Measurements from ENCODE around the gene METTL23.

Gene METTL23

GRCh38 chr17:76716146-76716838 lies 10.3 kb upstream of the METTL23 start:
- H3K36me3 ChIP-seq (ENCODE audit: control insufficient read depth, insufficient read depth, low read length), result peaks cover 21% of the 10 kb centered on the region
- H3K4me3 ChIP-seq (replicated peaks; ENCODE audit: low read depth, low read length), result no peak overlapping the region
- DNase-seq (ENCODE audit: extremely low read depth, insufficient read length), result no peak
- TF ChIP-seq CTCF (IDR thresholded peaks at IDR 0.05; ENCODE audit: insufficient read depth, low read length, poor library complexity, severe bottlenecking), result no peak
- no peaks in the 10 kb centered on the region for H3K27me3 ChIP-seq (replicated peaks; ENCODE audit: control insufficient read depth, insufficient read depth, low read length)

GRCh38 chr17:76716839-76717215 lies 9.8 kb upstream of the METTL23 start:
- no peaks in the 10 kb centered on the region for H3K27me3 ChIP-seq (replicated peaks; ENCODE audit: control insufficient read depth, insufficient read depth, low read length)
- peaks cover 26% of the 10 kb centered on the region for H3K36me3 ChIP-seq (ENCODE audit: control insufficient read depth, insufficient read depth, low read length)
- H3K4me3 ChIP-seq (replicated peaks; ENCODE audit: low read depth, low read length), result no peak overlapping the region
- TF ChIP-seq CTCF (IDR thresholded peaks at IDR 0.05; ENCODE audit: insufficient read depth, low read length, poor library complexity, severe bottlenecking), result no peak
- no peak for DNase-seq (ENCODE audit: extremely low read depth, insufficient read length)

- H3K36me3 ChIP-seq (ENCODE audit: control insufficient read depth, insufficient read depth, low read length), result peaks cover 32% of the 10 kb centered on the region
- no peak for DNase-seq (ENCODE audit: extremely low read depth, insufficient read length)
- TF ChIP-seq CTCF (IDR thresholded peaks at IDR 0.05; ENCODE audit: insufficient read depth, low read length, poor library complexity, severe bottlenecking), result no peak
These were observed 8.1 kb upstream of the METTL23 start for GRCh38 chr17:76718516-76718915.

GRCh38 chr17:76720211-76720610 lies 6.4 kb upstream of the METTL23 start:
- no peak for DNase-seq (ENCODE audit: extremely low read depth, insufficient read length)
- TF ChIP-seq CTCF (IDR thresholded peaks at IDR 0.05; ENCODE audit: insufficient read depth, low read length, poor library complexity, severe bottlenecking), result no peak
- Histone ChIP-seq H3K36me3 (ENCODE audit: control insufficient read depth, insufficient read depth, low read length) (peaks cover 31% of the 10 kb centered on the region), H3K27me3 (replicated peaks; ENCODE audit: control insufficient read depth, insufficient read depth, low read length) (no peaks in the 10 kb centered on the region), H3K4me3 (replicated peaks; ENCODE audit: low read depth, low read length) (no peak overlapping the region)

More at GRCh38 chr17:76718516-76718915, 8.1 kb upstream of the METTL23 start:
- H3K4me3 ChIP-seq (replicated peaks; ENCODE audit: low read depth, low read length), result no peak overlapping the region
- H3K27me3 ChIP-seq (replicated peaks; ENCODE audit: control insufficient read depth, insufficient read depth, low read length), result no peaks in the 10 kb centered on the region

- Histone ChIP-seq H3K27me3 (replicated peaks; ENCODE audit: control insufficient read depth, insufficient read depth, low read length) (no peaks in the 10 kb centered on the region), H3K4me3 (replicated peaks; ENCODE audit: low read depth, low read length) (no peak overlapping the region), H3K36me3 (ENCODE audit: control insufficient read depth, insufficient read depth, low read length) (peaks cover 31% of the 10 kb centered on the region)
- DNase-seq (ENCODE audit: extremely low read depth, insufficient read length), result no peak
- TF ChIP-seq CTCF (IDR thresholded peaks at IDR 0.05; ENCODE audit: insufficient read depth, low read length, poor library complexity, severe bottlenecking), result no peak
These were observed 5.7 kb upstream of the METTL23 start for GRCh38 chr17:76720941-76721340.

- Histone ChIP-seq H3K4me3 (replicated peaks; ENCODE audit: low read depth, low read length) (no peak overlapping the region), H3K36me3 (ENCODE audit: control insufficient read depth, insufficient read depth, low read length) (peaks cover 31% of the 10 kb centered on the region), H3K27me3 (replicated peaks; ENCODE audit: control insufficient read depth, insufficient read depth, low read length) (no peaks in the 10 kb centered on the region)
- no peak for TF ChIP-seq CTCF (IDR thresholded peaks at IDR 0.05; ENCODE audit: insufficient read depth, low read length, poor library complexity, severe bottlenecking)
- DNase-seq (ENCODE audit: extremely low read depth, insufficient read length), result no peak
These were observed 5.2 kb upstream of the METTL23 start for GRCh38 chr17:76721463-76721862.
